GM10248 (cell line): ENCODE measurements around the gene SLC17A7.
A peak's percentile ranks its signal among the peaks of the same experiment; 100 is the strongest.

ENCODE experiments used
- CTCF ChIA-PET: fragments of 300-600 bp; sonication (Branson Sonifier 250); formaldehyde crosslinking; extraction: SDS; loops from one replicate; lab custom pipeline; 2021; ENCODE audit warnings: antibody characterized with exemption; lab: Yijun Ruan, JAX
- POLR2A ChIA-PET: fragments of 350-650 bp; sonication (Branson Sonifier 250); formaldehyde crosslinking; extraction: SDS; loops from one replicate; lab custom pipeline; 2020; ENCODE audit warnings: antibody characterized with exemption; lab: Yijun Ruan, JAX
- DNase-seq: peaks from one replicate; pipeline ENCODE4 v3.0.0; 2012; ENCODE audit errors: extremely low spot score
- TF ChIP-seq, protein P1 (sequence below): IDR thresholded peaks from 2 replicates; pipeline ENCODE4 v1.5.1; 2012; ENCODE audit warnings: mild to moderate bottlenecking, low read depth; ENCODE audit errors: extremely low read depth, missing control alignments, control extremely low read depth

Gene SLC17A7

DNA sequence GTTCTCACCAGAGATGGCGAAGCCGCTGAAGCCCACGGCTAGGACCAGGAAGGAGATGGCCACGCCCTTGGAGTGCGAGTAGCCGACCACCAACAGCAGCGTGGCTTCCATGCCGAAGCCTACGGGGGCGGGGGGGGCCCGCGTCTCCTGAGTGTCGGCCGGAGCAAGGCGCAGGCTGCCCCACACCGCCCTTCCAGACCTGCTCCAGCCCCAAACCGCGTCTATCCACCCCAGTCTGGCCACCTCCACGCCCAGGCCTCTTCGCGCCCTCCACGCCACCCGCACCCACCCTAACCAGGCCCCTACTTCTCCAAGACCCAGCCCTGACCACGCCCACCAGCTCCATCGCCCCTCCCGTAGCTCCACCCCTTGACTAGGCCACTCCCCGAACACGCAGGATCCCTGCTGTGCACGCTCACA, 10.0 kb downstream of the SLC17A7 start:
- POLR2A ChIA-PET: no interaction called here
- DNase-seq: peak; percentile 29
- CTCF ChIA-PET: interaction anchor here (0.8 to 3.0 kb wide), 2 partner anchors 13 to 28 kb away, joined by 3 to 11 read pairs; no protein-coding TSS in a partner anchor
- TF ChIP-seq, protein P1, sequence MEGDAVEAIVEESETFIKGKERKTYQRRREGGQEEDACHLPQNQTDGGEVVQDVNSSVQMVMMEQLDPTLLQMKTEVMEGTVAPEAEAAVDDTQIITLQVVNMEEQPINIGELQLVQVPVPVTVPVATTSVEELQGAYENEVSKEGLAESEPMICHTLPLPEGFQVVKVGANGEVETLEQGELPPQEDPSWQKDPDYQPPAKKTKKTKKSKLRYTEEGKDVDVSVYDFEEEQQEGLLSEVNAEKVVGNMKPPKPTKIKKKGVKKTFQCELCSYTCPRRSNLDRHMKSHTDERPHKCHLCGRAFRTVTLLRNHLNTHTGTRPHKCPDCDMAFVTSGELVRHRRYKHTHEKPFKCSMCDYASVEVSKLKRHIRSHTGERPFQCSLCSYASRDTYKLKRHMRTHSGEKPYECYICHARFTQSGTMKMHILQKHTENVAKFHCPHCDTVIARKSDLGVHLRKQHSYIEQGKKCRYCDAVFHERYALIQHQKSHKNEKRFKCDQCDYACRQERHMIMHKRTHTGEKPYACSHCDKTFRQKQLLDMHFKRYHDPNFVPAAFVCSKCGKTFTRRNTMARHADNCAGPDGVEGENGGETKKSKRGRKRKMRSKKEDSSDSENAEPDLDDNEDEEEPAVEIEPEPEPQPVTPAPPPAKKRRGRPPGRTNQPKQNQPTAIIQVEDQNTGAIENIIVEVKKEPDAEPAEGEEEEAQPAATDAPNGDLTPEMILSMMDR: no peak

DNA sequence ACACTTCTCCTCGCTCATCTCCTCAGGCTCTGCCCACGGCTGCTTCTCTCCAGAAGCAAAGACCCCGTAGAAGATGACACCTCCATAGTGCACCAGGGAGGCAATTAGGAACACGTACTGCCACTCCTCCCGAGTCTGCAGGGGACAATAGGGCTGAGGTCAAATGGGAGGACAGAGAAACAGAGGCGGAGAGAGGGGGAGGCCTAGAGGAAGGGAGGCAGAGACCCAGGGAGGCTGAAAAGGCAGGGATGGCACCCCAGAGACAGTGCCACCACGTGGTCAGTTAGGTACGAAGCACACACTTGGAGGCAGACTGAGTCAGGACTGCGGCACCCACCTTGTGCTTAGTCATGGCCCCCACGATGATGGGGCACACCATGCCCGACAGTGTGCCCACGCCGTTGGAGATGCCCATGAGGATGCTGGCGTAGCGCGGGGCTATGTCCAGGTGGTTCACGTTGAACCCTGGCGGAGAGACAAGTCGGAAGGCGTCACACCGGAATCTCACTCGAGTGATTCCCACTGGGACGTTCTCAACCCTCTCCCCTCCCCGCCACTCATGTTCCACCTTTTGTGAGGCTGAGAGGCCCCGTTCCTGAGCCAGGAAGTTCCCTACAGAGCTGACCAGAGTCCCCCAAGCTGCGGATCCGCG, 10.5 kb downstream of the SLC17A7 start:
- peak; percentile 61 for DNase-seq
- ChIA-PET CTCF (interaction anchor here (0.8 to 3.0 kb wide), 4 partner anchors 13 to 49 kb away, joined by 3 to 11 read pairs (median 3); no protein-coding TSS in a partner anchor), POLR2A (no interaction called here)
- TF ChIP-seq, protein P1: no peak

DNA sequence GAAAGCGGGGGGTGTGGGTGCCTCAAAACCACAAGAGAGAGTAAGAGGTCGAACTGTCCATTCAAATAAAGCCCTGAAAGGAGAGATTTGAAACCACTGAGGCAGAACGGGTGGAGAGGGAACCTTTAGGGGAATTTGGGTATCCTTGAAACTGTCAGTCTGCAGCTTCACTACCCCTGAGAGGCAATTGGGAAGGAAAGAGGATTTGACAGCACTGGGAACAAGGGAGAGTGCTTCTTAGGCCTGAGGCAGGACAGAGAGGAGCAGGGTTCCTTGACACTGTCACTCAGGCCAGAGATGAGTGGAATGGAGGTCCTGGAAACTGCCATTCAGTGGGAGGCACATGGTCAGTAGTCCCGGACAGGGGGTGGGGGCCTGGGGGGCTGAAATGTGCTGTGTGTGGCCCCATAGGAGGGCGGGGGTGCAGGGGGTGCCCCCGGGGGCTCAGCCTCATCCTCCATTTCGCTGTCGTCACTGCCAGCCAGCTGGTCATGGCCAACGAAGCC, 11.1 kb downstream of the SLC17A7 start:
- POLR2A ChIA-PET: interaction anchor here (0.5 kb wide), 1 partner anchor 72 kb away, joined by 3 read pairs; no protein-coding TSS in a partner anchor
- CTCF ChIA-PET: interaction anchor here (0.7 to 3.0 kb wide), 6 partner anchors 12 to 49 kb away, joined by 3 to 11 read pairs (median 4); no protein-coding TSS in a partner anchor
- DNase-seq: no peak
- TF ChIP-seq, protein P1: no peak

DNA sequence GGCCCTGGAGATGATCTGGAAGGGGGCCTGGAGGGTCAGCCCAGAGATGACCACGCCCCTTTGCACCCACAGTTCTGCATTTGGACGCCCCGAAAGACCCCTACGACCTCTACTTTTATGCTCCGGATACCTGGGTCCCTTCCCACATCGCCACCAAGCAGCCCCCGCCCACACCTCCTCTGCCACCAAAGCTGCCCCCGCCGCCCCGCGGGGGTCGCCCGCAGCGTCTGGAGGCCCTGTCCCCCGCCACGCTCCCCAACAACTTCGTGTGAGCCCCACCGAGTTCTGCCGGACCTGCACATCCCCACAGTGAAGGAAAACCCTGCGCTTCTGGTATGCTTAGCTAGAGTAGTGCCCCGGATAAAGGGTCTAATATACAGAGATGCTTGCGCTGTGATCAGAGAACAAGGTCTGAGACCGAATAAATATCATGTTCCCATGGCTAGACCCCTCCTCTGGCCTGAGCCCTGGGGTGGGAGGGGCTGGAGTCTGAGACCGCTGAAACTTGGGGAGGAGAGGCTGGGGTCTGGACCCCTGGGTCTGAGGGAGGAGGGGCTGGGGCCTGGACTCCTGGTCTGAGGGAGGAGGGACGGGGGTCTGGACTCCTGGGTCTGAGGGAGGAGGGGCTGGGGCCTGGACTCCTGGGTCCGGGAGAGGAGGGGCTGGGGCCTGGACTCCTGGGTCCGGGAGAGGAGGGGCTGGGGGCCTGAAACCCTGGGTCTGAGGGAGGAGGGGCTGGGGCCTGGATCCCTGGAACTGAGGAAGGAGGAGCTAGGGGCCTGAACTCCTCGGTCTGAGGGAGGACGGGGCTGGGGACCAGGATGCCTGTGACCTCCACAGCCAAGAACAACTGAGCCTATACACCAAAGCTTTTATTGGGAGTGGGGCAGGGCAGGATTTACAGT, 12.5 kb downstream of the SLC17A7 start:
- ChIA-PET CTCF (interaction anchor here (1.4 to 3.0 kb wide), 4 partner anchors 11 to 42 kb away, joined by 4 to 11 read pairs (median 6); no protein-coding TSS in a partner anchor), POLR2A (interaction anchor here (0.5 kb wide), 1 partner anchor 23 kb away, joined by 4 read pairs; the partner anchor contains the start of gene PIH1D1)

DNA sequence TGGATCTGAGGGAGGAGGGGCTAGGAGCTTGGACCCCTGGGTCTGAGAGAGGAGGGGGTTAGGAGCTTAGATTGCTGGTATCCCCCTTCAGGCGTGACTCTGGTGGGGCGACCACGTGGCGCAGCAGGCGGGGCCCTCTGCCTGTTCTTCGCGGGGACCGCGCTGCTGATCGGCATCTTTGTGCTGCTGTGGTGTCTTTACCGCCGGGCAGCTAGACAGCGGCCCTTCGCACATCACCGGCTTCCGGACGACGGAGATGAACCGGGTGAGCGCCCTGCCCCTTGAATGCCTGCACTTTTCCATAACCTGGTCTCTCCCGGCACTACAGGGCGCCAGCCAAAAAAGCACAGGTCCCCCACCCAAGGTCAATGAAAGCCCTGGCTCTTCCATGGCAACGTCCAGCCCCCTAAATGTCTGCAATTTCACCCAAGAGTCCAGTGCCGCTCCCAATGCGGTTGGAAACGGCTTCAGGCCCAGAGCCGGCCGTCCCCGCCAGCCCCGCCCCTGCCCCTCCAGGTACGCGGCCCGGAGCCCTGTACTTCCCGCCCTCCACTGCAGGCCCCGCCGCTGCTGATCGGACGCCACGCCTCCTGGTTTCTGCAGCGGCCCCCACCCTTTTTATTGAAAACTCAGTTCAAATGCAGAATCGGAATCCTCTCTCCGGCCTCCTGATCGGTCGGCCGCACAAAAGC, 13.3 kb downstream of the SLC17A7 start:
- CTCF ChIA-PET: interaction anchor here (1.2 to 2.2 kb wide), 5 partner anchors 10 to 42 kb away, joined by 3 to 7 read pairs (median 4); no protein-coding TSS in a partner anchor
- peak; percentile 50 for DNase-seq
- TF ChIP-seq, protein P1: no peak
- POLR2A ChIA-PET: interaction anchor here (0.5 kb wide), 1 partner anchor 24 kb away, joined by 4 read pairs; the partner anchor contains the start of gene PIH1D1

More for the DNA sequence above, 12.5 kb downstream of the SLC17A7 start:
- no peak for DNase-seq
- TF ChIP-seq, protein P1: no peak

DNA sequence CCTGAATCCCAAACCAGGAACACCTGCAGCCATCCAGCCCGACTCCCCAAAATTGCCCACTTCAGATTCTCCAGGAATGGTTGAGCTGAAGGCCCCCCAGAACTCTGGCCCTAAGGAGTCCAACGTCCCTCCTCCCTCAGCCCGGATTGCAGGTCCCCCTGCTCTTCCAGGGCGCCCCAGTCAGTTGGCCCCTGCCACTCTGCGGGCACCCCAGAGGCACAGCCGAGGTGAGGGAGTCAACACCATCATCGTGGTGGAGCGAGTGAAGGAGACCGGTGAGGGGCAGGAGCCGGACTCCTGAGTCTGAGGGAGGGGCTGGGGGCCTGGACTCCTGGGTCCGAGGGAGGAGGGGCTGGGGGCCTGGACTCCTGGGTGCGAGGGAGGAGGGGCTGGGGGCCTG, 14.0 kb downstream of the SLC17A7 start:
- no peak for DNase-seq
- ChIA-PET POLR2A (no interaction called here), CTCF (interaction anchor here (1.2 to 1.8 kb wide), 4 partner anchors 9 to 43 kb away, joined by 3 to 4 read pairs (median 4); no protein-coding TSS in a partner anchor)
- TF ChIP-seq, protein P1: no peak
